GM10847 (cell line): Measurements from ENCODE around the gene HDLBP.

Experiments used
- POLR2A ChIP-seq: IDR thresholded peaks from 2 replicates; pipeline ENCODE4 v1.6.1; 2011; ENCODE audit not compliant: insufficient read length; ENCODE audit errors: extremely low read depth

Gene HDLBP

DNA sequence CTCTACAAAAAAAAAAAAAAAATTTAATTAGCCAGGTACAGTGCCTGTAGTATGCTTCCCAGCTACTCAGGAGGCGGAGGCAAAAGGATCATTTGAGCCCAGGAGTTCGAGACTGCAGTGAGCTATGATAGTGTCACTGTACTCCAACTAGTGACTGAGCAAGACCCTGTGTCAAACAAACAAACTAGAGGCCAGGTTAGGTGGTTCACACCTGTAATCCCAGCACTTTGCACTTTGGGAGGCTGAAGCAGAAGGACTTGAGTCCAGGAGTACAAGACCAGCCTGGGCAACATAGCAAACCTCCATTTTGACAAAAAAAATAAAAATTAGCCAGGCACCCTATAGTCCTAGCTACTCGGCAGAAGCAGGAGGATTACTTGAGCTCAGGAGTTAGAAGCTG, 13.4 kb downstream of the HDLBP start:
- no peak for TF ChIP-seq POLR2A

DNA sequence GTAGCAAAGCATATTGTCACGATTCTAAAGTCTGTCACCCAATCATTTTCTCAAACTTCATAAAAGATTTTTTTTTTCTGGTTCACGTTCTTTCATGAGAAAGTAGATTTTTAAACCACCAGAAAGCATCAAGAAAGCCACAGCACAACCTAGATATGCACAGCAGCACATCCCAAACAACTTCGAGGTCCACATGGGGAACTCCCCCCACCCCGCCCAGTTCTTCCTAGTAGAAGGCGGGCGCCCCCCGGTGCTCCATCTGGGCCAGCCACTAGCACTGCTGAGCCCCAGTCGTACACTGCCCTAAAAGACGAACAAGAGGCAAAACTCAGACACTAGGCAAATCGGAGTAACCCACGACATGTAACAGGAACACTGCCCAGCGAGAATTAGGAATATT, 15.5 kb downstream of the HDLBP start:
- TF ChIP-seq POLR2A, result no peak

DNA sequence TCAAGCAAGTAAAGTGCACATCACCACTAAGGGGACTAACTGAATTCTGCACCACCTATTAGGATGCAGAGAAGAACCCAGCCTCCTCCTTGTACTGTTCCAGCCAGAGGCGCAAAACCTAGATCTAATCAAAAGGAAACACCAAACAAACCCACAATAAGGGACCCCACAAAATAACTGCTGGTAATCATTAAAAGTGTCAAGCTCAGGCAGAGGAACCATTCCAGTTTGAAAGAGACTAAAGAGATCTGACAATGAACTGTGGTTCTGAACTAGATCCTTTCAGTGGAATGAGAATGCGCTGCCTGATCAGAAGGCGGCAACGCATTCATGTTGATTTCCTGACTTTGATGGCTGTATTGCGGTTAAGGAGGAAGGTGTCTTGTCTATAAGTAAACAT, 16.8 kb downstream of the HDLBP start:
- TF ChIP-seq POLR2A, result no peak

DNA sequence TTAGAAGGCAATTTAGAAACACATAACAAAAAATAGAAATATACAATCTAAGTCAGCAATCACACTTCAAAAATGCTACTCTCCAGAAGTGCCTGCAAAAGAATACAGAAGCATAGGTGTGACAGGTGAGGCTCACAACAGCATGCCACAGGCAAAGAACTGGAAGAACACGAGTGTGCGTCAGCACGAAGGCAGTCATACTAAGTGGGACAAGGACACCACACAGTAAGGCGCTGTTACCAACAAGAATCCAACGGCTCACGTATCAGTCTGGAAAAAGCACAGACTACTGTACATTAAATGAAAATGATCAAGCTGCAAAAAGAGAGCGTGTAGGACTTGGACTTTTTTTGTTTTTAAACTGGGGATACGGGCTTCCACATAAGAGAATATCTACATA, 18.7 kb downstream of the HDLBP start:
- TF ChIP-seq POLR2A, result no peak

DNA sequence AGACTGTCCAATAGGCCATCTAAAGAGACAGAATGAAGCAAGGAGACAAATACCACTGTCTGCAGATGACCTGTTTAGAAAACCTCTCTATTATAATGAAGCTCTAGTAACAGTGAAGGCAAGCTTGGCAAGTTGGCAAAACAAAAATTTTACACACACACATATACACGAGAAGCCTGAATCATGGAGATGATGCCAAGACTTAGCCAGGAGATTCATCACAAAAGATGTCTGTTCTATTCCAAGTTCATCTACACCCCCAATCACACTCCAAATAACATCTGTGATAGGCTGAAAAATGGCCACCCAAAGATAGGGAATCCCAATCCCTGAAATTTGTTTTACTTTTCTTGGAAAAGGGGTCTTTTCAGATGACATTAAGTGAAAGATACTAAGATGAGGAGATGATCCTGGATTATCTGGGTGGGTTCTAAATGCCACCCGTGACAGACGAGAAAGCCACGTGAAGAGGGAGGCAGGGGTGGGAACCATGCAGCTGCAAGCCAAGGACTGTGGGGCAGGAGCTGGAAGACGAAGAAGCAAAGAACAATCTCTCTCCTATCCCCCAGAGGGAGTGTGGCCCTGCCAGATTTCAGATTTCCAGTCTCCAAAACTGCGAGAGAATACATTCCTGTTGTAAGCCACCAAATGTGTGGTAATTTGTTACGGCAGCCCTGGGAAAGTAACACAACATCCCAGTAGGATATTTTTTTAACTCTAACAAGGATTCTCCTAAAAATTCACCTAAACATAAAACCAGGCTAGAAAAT, 20.0 kb downstream of the HDLBP start:
- TF ChIP-seq POLR2A, result no peak

DNA sequence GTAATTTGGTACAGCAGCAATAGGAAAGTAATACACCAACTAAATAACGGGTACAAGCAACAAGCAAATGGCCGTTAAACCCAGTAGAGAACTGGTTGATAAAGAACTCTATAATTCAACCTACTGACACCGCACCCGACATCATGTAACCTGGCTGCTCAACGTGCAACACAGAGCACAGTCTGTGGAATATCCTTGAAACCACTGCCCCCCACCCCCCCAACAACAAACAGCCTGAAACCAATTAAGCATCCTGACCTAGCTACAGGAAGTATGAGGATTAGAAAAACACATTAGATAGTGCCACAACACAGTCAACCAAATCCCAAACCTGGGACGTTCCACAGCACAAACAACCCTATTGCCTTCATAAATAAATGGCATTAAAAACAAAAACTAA, 23.5 kb downstream of the HDLBP start:
- no peak for TF ChIP-seq POLR2A

DNA sequence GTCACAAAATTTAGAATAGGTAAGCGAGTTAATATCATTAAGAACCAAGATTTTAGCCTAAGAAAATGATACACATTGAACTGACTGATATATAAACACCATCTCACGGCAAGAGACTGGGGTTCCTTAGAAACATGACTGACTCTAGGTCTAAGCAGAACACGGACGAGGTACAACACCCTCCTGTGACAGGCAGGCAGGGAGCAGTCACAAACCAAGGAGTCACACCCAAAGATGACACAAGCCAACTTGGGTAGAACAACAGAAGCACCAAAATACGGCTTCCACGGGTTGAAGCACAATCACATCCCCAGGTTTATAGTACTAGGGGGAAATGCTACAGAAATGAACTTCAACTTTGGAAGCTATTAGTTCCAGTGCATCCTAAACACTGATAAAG, 24.3 kb downstream of the HDLBP start:
- no peak for TF ChIP-seq POLR2A

DNA sequence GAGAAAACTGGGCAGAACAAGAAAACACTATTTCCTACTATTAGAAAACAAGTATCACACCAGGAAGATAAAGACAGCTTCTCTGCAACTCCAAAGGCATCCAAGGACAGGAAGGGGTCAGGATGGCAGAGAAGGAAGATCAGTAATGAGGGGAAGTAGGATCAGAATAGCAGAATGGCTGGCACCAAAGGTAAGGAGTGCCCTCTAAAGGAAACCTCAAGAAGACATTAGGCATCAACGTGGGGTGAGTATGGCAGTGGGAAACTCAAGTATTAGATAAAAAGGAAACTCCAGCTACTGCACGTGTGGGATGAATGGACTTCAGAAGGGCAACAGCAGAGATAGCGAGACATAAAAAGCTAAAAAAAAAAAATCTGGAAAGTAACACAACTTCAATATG, 25.9 kb downstream of the HDLBP start:
- no peak for TF ChIP-seq POLR2A

DNA sequence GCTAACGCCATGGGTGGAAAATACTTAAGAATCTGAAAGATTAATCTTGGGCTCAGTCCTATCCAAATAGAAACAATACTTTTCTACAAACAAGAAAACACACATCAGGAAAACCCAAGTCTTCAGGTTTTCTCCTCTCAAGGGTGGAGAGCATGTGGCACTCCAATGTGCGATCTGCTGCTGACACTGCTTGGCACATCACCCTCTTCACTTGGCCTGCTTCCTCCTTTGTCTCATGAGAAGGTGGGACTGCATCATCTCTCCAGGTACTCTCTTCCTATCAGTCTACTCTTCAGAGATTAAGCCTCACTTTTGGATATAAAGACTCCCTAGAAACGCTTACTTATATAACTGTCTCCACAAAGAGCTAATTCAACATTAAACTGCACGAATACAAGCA, 26.4 kb downstream of the HDLBP start:
- TF ChIP-seq POLR2A, result no peak

DNA sequence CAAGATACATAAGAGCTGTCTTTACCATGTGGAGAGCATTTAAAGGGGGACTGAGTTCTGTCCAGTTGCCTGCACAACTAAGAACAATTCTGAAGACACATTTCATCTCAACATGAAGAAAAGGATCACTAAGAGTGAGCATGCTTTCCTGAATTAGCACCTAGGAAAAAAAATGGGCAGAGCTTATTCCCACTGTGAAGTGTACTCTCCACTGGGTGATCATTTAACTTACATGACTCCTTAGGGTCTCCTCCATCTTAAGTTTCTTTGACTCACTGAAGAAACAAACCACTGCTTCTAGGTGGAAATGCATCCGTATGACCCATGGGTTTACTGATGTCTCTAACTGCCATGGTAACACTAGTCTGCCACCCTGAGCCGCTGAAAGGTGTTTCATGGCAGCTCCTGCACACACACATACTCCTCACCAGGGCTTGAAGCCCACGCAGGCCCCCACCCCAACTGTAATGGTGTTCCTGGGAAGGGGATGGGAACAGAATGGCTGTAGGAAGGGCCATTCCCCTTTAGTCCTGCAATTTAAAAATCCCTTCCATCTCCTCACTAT, 27.1 kb downstream of the HDLBP start:
- no peak for TF ChIP-seq POLR2A

DNA sequence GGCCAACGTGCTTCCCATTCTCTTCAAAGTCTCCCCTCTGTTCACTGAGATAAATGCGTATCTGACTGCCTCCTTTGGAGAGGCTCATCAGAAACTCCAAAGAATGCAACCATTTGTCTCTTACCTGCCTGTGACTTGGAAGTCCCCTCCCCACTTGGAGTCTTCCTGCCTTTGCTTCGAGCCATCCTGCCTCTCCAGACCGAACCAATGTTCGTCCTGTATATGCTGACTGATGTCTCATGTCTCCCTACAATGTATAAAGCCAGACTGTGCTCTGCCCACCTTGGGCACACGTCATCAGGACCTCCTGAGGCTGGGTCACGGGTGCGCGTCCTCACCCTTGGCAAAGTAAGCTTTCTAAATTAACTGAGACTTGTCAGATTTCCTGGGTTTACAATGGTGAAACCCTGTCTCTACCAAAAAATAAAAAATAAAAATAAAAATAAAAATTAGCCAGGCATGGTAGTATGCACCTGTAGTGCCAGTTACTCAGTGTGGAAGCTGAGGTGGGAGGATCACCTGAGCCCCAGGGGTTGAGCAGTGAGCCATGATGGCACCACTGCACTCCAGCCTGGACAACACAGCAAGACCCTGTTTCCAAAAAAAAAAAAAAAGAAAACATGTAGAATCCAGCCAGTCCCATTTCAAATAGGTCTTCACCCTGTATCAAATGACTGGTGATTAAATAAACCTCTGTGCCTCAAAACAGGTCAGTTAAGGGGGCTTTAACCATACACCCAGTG, 29.0 kb downstream of the HDLBP start:
- no peak for TF ChIP-seq POLR2A

DNA sequence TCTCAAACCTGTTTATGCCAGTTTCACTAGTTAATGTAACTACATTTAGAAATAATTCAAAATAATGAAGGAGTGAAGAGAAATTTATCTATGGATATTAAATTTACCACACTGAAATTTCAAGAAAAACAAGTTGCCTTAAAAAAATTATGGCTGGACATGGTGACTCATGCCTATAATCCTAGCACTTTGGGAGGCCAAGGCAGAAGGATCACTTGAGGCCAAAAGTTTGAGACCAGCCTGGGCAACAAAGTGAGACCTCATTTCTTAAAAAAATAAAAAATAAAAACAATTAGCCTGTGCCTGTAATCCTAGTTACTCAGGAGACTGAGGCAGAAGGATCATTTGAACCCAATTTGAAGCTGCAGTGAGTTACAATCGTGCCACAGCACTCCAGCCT, 29.9 kb downstream of the HDLBP start:
- TF ChIP-seq POLR2A, result no peak

DNA sequence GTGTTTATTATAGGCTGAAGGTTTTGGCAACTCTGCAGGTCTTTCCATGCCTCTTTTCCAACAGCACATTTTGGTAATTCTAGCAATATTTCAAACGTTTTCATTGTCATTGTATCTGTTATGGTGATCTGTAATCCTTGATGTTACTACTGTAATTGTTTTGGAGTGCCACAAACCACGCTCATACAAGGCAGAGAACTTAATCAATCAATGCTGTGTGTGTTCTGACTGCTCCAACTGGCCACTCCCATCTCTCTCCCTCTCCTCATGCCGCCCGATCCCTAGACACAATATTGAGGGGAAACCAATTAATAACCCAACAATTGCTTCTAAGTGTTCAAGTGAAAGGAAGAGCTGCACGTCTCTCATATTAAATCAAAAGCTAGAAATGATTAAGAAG, 32.9 kb downstream of the HDLBP start:
- TF ChIP-seq POLR2A, result no peak

DNA sequence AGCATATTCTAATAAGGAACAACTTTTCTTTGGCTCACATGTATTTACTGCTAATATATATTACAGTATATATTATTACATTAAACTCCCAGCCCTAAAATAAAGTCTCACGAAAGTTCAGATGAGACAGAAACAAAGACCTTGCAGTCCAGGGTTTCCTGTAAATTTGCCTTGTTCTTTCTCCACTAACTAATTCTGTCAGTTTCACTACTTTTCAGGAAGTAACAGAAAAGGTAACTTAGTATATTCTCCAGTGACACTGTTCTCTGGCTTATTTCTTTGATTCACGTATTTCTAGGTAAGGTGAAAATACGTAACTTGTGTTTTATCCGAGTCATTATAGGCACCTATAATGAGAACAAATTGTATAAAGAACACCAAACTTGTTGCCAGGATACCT, 35.2 kb downstream of the HDLBP start:
- no peak for TF ChIP-seq POLR2A

DNA sequence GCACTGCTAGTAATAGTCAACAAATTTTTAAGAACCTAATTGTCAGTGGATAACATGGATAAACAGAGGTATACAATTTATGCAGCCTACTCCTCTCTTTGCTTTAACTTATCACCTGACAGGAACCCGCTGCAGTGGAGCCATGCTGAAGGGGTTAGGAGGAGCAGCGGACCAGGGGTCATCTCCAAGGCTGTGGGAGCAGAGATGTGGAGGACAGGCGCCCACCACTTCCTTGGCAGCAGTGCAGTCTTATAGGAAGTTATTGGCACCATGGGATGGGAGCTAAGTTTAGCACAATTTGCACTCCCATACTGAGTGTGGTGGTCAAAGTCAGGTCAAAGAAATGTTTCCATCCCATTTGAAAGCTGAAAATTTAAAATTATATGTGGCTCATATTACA, 35.6 kb downstream of the HDLBP start:
- TF ChIP-seq POLR2A, result no peak

DNA sequence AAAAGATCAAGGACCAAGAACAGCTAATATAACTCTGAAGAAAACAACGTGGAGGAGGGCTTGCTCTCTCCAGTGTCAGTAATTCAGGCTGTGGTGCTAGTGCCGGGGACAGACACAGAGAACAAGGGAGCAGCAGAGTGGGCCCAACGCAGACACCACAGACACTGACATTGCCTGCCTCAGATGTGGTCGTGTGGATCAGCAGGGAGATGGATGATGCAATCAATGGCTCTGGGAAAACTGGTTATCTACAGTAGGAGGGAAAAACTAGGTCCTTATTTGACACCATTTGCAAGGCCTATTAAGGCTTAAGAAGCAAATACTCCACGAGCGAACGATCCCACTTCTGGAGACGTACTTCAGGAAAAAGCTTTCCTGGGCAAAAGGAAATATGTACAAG, 36.1 kb downstream of the HDLBP start:
- no peak for TF ChIP-seq POLR2A

DNA sequence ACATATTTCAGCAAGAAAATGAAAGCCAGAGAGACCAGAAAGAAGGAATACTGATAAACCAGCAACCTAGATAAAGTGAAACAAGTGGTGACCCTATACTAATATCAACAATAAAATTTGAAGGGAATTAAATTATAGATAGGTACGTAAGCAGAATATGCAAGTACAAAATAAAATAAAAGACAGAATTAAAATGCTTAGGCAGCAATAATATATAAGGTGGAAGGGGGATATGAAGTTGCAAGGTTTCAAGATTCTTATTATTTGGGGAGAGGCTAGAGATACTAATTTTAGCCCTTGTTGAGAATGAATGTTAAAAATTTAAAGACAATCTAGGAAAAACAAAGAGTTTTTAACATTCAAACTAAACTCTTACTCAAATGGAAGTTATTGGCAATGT, 39.6 kb downstream of the HDLBP start:
- no peak for TF ChIP-seq POLR2A

DNA sequence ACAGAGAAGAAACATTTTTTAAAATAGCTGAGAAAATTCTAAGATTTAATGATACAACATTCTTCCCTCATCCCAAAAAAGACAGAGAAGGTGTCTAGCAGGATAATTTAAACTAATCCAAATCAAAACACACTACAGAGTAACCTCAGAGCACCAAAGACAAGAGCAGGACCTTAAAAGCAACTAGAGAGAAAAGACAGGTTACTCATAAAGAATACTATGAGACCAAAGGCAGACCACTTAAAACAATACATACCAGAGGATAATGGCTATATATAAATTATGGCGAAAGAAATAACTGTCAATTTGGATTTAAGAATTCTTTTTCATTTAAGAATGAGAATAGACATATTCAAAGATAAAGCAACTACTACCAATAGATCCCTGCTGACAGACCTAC, 40.0 kb downstream of the HDLBP start:
- no peak for TF ChIP-seq POLR2A
